DND-41 (cell line): ENCODE measurements around the gene ZNRF1.

Experiments used
- CTCF ChIP-seq: IDR thresholded peaks from 2 replicates; pipeline ENCODE4 v1.5.1; 2012; ENCODE audit warnings: borderline replicate concordance, low read length, moderate library complexity, mild to moderate bottlenecking; ENCODE audit not compliant: poor library complexity, severe bottlenecking; ENCODE audit errors: extremely low read depth
- EZH2 ChIP-seq: IDR thresholded peaks from 3 replicates; pipeline ENCODE4 v1.6.1; 2012; ENCODE audit warnings: borderline replicate concordance, low read depth, mild to moderate bottlenecking, moderate library complexity, low read length, inconsistent platforms; ENCODE audit not compliant: severe bottlenecking

- TF ChIP-seq CTCF (no peak), EZH2 (no peak)
These were observed 11.7 kb upstream of the ZNRF1 start for GRCh38 chr16:74987027-74987681.
